ENCODE results near the gene FXYD1.

FXYD1 gene

DNA sequence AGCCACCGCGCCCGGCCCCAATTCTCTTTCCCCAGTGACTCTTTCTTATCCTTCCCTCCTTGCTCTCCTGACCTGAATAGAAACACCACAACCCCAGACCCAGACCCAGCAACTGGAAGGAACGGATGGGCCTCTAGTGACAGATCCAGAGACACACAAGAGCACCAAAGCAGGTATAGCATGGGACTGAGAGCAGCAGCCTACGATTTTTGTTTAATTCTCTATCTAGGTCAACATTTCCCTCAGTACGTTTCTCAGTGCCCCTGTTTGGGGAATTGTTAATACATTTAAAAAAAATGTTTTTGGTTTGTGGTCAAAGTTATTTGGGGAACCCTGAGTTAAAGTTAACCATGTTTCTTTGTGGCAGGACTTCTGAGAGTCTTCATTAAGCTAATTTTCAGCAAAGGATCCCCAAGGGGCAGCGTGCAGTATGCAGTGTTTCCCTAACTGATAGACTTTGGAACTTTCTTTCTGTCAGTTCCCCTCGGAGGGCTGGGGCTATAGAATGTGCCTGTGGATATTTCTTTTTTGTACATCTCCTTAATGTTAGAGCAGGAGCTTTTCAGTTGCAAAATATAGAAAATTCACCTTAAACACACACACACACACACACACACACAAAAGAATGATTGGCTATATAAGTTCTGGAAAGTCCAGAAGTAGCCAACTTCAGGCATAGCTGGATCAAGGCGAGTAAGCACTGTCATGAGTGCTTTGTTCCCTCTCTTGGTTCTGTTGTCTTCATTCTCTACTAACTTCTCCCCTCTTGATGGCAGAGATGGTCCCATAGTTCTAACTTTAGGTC is 22.2 kb downstream of the FXYD1 start:
- H2AFZ ChIP-seq (ENCODE audit: low read length): no peak overlapping the region
- peaks cover 8% of the 10 kb centered on the region for H3K36me3 ChIP-seq (replicated peaks; ENCODE audit: insufficient read depth, low read length)
- no peak for TF ChIP-seq EZH2phosphoT487 (IDR thresholded peaks at IDR 0.05; ENCODE audit: low read length)
- TF ChIP-seq EZH2 (optimal IDR thresholded peaks at IDR 0.05; ENCODE audit: low read depth, low read length): no peak
- TF ChIP-seq, protein P1, sequence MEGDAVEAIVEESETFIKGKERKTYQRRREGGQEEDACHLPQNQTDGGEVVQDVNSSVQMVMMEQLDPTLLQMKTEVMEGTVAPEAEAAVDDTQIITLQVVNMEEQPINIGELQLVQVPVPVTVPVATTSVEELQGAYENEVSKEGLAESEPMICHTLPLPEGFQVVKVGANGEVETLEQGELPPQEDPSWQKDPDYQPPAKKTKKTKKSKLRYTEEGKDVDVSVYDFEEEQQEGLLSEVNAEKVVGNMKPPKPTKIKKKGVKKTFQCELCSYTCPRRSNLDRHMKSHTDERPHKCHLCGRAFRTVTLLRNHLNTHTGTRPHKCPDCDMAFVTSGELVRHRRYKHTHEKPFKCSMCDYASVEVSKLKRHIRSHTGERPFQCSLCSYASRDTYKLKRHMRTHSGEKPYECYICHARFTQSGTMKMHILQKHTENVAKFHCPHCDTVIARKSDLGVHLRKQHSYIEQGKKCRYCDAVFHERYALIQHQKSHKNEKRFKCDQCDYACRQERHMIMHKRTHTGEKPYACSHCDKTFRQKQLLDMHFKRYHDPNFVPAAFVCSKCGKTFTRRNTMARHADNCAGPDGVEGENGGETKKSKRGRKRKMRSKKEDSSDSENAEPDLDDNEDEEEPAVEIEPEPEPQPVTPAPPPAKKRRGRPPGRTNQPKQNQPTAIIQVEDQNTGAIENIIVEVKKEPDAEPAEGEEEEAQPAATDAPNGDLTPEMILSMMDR (IDR thresholded peaks at IDR 0.05; ENCODE audit: low read length): no peak
- H4K20me1 ChIP-seq (ENCODE audit: insufficient read depth, low read length): no peaks in the 10 kb centered on the region
- peaks cover 31% of the 10 kb centered on the region for H3K79me2 ChIP-seq (ENCODE audit: low read length)
- no peak for DNase-seq
- H3K9ac ChIP-seq (ENCODE audit: low read length): no peak overlapping the region
- H3K27ac ChIP-seq (ENCODE audit: low read length): no peak overlapping the region
- H3K27me3 ChIP-seq (replicated peaks; ENCODE audit: insufficient read depth, low read length): no peaks in the 10 kb centered on the region
- peaks cover 7% of the 10 kb centered on the region for H3K4me1 ChIP-seq (ENCODE audit: low read length)
- H3F3A ChIP-seq (ENCODE audit: insufficient read depth, low read length): no peaks in the 10 kb centered on the region
- no peak overlapping the region for H3K4me3 ChIP-seq (ENCODE audit: low read length)
- H3K9me2 ChIP-seq (replicated peaks; ENCODE audit: insufficient read depth, low read length): no peaks in the 10 kb centered on the region
- no peak overlapping the region for H3K4me2 ChIP-seq (ENCODE audit: low read depth, low read length)
- no peaks in the 10 kb centered on the region for H3K9me3 ChIP-seq (replicated peaks; ENCODE audit: insufficient read depth, low read length)

DNA sequence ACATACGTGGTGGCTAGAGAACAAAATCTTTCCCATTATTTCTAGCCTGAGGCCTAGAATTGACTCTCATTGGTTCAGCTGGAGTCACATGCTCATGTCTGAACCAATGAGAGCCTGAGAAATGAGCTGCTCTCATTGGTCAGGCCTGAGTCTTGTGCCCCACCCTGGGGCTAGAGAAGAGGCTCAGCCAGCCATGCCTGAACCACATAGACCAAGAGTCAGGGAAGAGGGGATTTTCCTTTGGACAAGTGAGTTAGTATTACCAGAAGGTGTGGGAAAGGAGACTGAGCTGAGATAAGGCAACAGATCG is 22.8 kb downstream of the FXYD1 start:
- TF ChIP-seq, protein P1 (IDR thresholded peaks at IDR 0.05; ENCODE audit: low read length): no peak
- TF ChIP-seq EZH2 (optimal IDR thresholded peaks at IDR 0.05; ENCODE audit: low read depth, low read length) (no peak), EZH2phosphoT487 (IDR thresholded peaks at IDR 0.05; ENCODE audit: low read length) (no peak)
- no peaks in the 10 kb centered on the region for H3K27me3 ChIP-seq (replicated peaks; ENCODE audit: insufficient read depth, low read length)
- H3K36me3 ChIP-seq (replicated peaks; ENCODE audit: insufficient read depth, low read length): peaks cover 14% of the 10 kb centered on the region

DNA sequence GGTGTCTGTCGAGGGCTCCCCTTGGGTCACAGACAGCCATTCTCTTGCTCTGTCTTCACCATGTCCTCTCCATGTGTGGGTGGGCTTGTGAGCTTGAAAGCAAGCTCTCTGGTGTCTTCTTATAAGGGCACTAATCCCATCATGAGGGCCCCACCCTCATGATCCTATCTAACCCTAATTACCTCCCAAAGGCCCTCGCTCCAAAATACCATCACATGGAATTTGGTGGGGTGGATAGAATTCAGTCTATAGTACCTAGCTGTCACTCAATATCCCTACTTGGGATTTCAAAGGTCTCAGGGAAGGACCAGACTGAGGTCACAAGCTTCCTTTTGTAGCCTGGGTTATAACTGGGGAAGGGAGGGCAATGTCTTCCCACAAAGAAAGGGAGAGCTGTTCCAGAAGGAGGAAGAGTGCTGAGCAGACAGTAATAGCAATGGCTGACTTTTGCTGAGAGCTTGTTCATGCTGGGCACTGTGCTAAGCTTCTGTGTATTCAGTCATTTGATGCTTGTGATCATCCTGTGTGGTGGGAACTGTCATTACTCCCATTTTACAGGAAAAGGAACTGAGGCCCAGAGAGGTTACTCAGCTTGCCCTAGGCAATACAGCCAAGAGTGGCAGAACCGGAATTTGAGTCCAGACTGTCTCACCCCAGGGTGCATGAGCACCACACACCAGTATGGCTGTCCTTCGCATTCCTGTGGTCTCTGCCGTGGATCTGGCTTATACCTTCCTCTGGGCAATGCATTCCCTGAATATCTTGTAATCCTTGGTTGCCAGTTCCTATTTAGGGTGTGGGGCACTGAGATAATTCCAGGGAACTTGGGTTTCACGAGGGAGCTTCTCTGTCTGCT is 24.1 kb downstream of the FXYD1 start:
- no peaks in the 10 kb centered on the region for H3K9me3 ChIP-seq (replicated peaks; ENCODE audit: insufficient read depth, low read length)
- no peaks in the 10 kb centered on the region for H3K9me2 ChIP-seq (replicated peaks; ENCODE audit: insufficient read depth, low read length)
- H3K4me3 ChIP-seq (ENCODE audit: low read length): no peak overlapping the region
- no peaks in the 10 kb centered on the region; the same call in 1 of the 2 replicates for H4K20me1 ChIP-seq (ENCODE audit: insufficient read depth, low read length)
- peaks cover 13% of the 10 kb centered on the region; the same call in 1 of the 2 replicates for H3K79me2 ChIP-seq (ENCODE audit: low read length)
- peaks cover 15% of the 10 kb centered on the region for H3K36me3 ChIP-seq (replicated peaks; ENCODE audit: insufficient read depth, low read length)
- H3K27ac ChIP-seq (ENCODE audit: low read length): no peak overlapping the region
- no peaks in the 10 kb centered on the region for H3K27me3 ChIP-seq (replicated peaks; ENCODE audit: insufficient read depth, low read length)
- no peak for DNase-seq
- H2AFZ ChIP-seq (ENCODE audit: low read length): no peak overlapping the region
- TF ChIP-seq, protein P1 (IDR thresholded peaks at IDR 0.05; ENCODE audit: low read length): no peak
- TF ChIP-seq EZH2phosphoT487 (IDR thresholded peaks at IDR 0.05; ENCODE audit: low read length) (no peak), EZH2 (optimal IDR thresholded peaks at IDR 0.05; ENCODE audit: low read depth, low read length) (no peak)
- H3K4me1 ChIP-seq (ENCODE audit: low read length): no peaks in the 10 kb centered on the region
- no peak overlapping the region for H3K9ac ChIP-seq (ENCODE audit: low read length)
- H3K4me2 ChIP-seq (ENCODE audit: low read depth, low read length): no peak overlapping the region
- H3F3A ChIP-seq (ENCODE audit: insufficient read depth, low read length): no peaks in the 10 kb centered on the region

More for the DNA sequence above, 22.8 kb downstream of the FXYD1 start:
- Histone ChIP-seq H3F3A (ENCODE audit: insufficient read depth, low read length) (no peaks in the 10 kb centered on the region), H3K9ac (ENCODE audit: low read length) (no peak overlapping the region), H3K79me2 (ENCODE audit: low read length) (peaks cover 26% of the 10 kb centered on the region), H3K4me1 (ENCODE audit: low read length) (peaks cover 1% of the 10 kb centered on the region), H3K4me3 (ENCODE audit: low read length) (no peak overlapping the region), H4K20me1 (ENCODE audit: insufficient read depth, low read length) (no peaks in the 10 kb centered on the region), H2AFZ (ENCODE audit: low read length) (no peak overlapping the region), H3K9me2 (replicated peaks; ENCODE audit: insufficient read depth, low read length) (no peaks in the 10 kb centered on the region), H3K4me2 (ENCODE audit: low read depth, low read length) (no peak overlapping the region), H3K9me3 (replicated peaks; ENCODE audit: insufficient read depth, low read length) (no peaks in the 10 kb centered on the region), H3K27ac (ENCODE audit: low read length) (no peak overlapping the region)
- DNase-seq: peak; percentile 28
